Stimulated activated CD4-positive, alpha-beta T cell treated with anti-CD3 and anti-CD28 coated beads, TNF-alpha, amount 100 ng/mL, for 1 hour (primary cell): ENCODE data around the gene MCRIP2.

Experiments used
- DNase-seq, 3 donors: peaks; one replicate each; pipeline ENCODE4 v3.0.0-alpha.2; 2020; ENCODE audit warnings: low read depth in 3 of 3, low spot score in 1 of 3

Gene MCRIP2

GRCh38 chr16:695355-696089 lies 53.9 kb downstream of the MCRIP2 start:
- peak in 2 of 3 donors; percentile 54 to 60 for DNase-seq
